ENCODE results near the gene NR6A1.

The NR6A1 gene

GRCh38 chr9:124661271-124661670, 109.8 kb downstream of the NR6A1 start:
- TF ChIP-seq CTCF (IDR thresholded peaks at IDR 0.05; ENCODE audit: low read depth, low read length) = no peak
- no peak for DNase-seq (ENCODE audit: extremely low read depth, low read depth)

- DNase-seq (ENCODE audit: extremely low read depth, low read depth) = no peak
- TF ChIP-seq CTCF (IDR thresholded peaks at IDR 0.05; ENCODE audit: low read depth, low read length) = no peak
Observed at GRCh38 chr9:124660341-124660801, 110.7 kb downstream of the NR6A1 start.

DNA sequence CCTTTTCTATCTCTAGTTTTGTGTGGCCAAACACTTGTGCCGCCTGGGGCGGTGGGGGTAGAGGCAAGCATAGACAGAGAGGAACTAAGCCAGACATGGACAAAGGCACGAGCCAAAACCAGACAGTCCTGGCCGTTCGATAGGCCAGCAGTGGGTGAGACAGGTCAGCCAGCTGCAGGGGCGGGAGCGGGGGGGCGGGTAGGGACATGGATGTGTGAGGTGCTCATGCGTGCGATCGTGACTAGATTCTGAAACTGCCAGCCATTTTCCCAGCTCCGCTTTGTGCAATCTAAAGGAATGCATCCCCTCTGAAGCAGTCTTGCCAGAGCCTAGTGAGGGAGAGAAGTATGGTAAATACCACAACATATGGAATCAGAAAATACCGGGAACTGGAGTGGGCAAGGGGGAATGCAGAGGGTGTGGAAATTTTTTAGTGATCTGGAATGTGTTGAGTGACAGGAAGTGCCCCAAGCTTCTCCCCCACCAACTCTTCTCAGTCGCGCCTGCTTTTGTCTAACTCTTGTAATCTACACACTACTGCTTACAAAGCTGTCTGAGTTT, 111.9 kb downstream of the NR6A1 start:
- TF ChIP-seq CTCF (IDR thresholded peaks at IDR 0.05; ENCODE audit: low read depth, low read length) = no peak
- peak; percentile 93 for DNase-seq (ENCODE audit: extremely low read depth, low read depth)

DNA sequence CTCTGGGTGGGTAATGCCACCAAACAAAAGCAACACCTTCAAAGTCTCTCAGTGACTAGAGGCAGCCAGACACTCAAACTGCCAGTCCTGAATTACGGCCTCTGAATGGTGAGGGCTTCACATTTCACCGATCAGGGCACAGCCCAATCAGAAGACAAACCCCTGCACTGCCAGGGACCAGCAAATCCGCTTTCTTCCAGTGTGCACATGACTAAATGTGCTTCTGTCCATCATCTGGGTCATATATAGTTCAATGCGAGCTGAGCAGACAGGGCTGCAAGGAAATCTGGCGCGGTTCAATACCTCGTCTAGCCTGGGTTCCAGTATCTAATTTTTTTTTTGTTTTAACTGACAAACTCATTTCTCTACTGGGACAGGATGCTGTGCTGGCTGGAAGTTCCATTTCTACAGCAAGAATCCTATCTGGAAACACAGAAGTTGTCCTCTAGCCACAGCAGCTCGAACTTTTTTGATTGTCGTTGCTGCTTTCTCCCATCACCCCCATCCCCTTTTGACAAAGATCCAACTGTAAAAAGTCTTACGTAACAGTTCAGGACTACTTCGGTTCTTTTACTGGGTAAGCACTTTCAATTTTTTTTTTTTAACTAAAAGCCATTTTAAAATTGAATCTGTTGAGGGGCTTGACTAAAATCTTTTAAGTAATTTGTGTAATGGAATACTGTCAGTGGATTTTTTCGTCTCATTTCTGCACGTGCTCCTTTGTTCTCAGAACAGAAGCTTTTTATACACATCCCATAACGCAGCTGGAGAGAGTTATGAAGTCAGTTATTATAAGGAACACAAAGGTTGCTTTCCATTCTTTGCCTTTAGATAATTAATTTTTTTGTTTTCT, 112.7 kb downstream of the NR6A1 start:
- DNase-seq (ENCODE audit: extremely low read depth, low read depth) = peak; percentile 88

DNA sequence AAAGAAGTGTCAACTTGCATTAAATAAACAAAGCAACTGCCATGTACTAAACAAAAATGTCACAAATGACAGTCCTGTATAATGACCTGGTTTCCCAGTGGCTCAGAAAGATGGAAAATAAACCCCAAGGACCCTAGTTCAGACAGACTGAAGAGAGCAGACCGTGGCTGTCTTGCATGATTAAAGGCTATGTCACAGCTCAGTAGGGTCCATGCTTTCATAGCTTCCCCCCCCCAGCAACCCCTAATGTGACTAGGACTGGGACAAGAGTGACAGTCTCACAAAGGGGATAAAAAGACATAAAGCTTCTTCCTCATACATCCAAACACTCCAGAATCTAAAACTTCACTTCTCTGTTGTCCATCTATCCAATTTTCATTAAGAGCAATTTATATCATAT, 113.6 kb downstream of the NR6A1 start:
- TF ChIP-seq CTCF (IDR thresholded peaks at IDR 0.05; ENCODE audit: low read depth, low read length) = no peak
- DNase-seq (ENCODE audit: extremely low read depth, low read depth) = no peak

More for the DNA sequence above, 112.7 kb downstream of the NR6A1 start:
- TF ChIP-seq CTCF (IDR thresholded peaks at IDR 0.05; ENCODE audit: low read depth, low read length) = no peak

- no peak for DNase-seq (ENCODE audit: extremely low read depth, low read depth)
- TF ChIP-seq CTCF (IDR thresholded peaks at IDR 0.05; ENCODE audit: low read depth, low read length) = no peak
Observed at GRCh38 chr9:124654431-124654830, 116.7 kb downstream of the NR6A1 start.
